HG03039 (cell line): ENCODE data around the gene OSBPL3.
"Not testable (repeated sequence)": the region's sequence is repeated elsewhere in the genome, so short reads cannot be mapped to it uniquely, and the experiment has no call there.

Experiments
- ATAC-seq: cut with Tn5 transposase; IDR thresholded peaks from one replicate; pipeline ENCODE4 v1.9.1; 2021; ENCODE audit warnings: mild to moderate bottlenecking, moderate library complexity; ENCODE audit not compliant: unreplicated experiment

The OSBPL3 gene

GRCh38 chr7:24922099-24922773, 57.7 kb downstream of the OSBPL3 start:
- ATAC-seq = no peak

- no peak for ATAC-seq
These were observed 58.7 kb downstream of the OSBPL3 start for GRCh38 chr7:24921362-24921679.

DNA sequence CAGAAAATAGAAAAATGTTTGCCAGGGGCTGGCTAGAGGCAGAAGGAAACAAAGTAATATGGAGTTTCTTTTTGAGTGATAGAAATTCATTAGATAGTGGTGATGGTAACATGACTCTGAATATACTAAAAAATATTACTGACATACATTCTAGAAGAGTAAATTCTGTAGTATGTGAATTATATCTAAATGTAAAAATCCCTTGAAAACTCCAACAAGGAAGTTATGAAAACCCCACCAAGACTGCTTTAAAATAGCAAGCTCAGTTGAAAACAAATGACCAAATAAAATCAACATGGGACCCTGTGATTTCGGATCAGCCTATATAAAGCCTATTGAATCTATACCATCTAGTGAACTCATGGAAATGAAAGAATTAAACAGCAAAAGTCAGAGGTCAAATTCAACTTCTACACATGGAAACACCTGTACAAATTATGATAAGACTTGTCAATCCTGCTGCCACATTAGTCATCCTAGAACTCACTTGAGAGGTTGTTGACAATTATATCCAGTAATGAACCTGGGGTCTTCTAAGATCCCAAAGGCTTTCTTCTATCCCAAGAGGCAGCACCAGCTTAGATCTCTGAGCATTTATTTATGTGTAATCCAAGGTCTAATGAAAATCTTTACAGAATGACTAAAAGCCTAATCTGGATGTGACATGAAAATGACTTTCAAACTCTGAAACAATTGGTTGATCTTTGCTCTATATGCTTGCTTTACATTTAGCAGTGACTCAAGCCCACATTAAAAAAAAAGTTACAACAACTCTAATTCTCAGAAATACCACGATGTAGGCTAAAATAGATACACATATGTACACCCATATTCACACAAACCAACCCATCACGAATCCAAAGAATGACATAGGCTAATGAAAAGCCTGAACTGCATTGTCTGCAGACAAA, 59.3 kb downstream of the OSBPL3 start:
- ATAC-seq = no peak

DNA sequence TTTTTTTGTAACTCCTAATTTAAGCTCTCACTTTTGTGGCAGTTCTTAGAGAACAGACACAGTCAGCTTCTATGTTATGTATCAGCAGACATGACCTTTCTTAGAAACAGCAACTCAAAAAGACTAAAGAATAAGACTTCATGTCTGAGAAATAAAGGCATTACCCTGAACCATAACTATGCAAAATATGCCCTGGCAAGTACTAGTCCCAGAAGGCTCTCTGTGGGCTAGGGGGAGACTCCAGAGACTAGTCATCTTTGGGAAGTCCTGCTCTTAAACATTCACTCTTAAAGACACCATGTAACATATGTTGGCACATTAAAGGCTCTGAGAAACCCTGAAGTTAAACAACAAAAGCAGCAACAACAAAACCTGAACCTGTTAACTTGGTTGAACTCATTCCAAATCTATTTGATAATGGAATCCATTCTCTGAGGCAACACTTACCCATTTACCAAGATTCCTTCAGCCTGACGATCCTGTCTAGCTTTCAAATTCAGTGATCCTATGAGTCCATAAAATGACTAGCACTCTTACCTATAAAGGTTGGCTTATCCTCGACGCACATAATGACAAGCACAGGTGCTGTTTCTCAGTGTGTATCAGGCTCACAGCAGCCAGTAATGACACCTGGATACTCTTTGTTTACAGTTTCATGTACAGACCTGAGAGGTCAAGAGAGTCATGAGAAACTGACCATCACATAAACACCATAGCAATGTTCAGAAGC, 62.3 kb downstream of the OSBPL3 start:
- ATAC-seq = peak; percentile 40

- ATAC-seq = no peak
These were observed 63.4 kb downstream of the OSBPL3 start for GRCh38 chr7:24916463-24917040.

- ATAC-seq = no peak
These were observed 65.5 kb downstream of the OSBPL3 start for GRCh38 chr7:24914465-24914859.

DNA sequence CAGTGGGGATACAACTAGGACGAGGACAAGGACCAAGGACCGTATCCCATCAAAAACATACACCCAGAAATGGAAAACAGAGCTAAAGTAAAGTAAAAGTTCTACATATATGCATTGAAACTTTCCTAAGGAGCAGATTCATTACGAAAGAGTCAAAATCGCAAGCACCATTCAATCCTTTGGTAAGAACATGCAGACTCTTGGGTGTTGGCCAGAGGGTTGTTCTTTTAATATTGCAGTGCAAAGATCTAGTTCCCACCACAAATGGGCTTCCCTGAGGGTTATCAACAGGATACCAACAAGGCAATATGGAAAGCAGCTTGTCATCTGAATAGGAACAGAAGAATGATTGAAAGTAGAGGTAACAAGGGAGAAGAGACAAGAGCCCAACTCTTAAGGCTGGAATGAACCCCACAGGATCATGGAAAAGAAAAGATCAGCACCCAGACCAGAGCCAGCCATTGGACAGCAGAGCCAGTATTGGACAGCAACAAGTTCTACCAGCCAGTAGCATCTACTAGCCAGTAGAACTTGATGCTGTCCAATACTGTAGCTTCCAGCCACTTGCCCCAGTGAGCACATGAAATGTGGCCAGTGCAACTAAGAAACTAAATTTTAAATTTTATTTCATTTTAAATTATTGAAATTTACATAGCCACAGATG, 66.0 kb downstream of the OSBPL3 start:
- ATAC-seq = no peak

DNA sequence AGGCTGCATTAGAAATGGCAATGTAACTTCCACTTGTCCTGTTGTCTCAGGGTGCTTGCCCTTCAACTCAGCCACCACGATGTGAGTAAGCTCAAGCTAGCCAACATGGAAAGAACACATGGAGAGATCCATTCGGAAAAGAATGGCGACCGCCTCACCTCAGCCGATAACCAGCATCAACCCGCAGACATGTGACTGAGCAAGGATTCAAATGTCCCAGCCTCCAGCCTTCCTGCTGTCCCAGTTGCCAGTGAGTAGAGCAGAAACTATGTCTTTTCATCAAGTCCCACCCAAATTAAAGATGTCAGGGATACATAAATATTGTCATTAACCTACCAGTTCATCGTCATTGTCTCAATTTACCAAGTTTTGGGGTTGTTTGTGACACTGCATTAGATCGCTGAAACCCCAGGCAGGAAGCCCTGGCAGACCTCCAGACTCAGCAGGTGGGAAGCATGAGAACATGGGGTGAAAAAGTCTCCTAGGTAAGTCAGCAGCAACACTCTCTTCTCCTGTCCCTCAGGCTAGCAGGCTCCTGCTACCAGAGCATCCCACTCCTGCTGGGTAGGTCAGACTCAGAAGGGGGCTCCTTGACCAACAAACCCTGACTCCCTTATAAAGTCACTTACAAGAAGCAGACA, 67.0 kb downstream of the OSBPL3 start:
- no peak for ATAC-seq

DNA sequence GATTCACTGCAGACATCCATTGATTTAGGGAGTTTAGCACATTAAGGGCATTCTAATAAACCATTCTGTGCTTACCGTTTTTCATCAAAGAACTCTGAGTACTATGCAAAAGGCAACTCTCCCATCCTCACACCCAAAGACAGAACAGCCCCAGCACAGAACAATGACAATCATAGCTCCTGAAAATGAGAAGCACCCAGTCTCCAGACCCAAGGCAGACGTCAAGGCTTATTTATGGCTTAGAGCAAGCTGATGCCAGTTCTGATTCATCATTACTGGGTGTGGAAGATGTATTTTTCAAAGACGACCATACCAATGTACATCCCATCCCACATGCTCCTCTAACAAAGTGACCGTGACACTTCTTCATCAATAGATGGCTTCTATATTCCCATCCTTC, 67.6 kb downstream of the OSBPL3 start:
- ATAC-seq = no peak

DNA sequence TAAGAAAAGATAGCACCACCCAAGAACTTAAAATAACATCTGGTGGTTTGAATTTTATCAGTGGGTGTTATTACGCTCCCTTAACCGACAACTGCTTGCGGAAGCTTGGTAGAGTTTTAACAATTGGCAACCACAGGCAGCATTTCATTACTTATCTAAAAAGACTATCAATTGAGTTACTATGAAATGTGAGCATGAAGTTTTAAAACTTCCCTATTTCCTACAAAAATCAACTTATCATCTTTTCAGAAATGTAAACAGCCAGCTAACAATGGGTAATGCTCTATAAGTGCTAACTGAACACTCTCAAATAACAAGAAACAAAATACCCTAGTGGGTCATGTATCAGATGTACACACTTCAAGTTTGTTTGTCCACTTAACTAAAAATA, 68.8 kb downstream of the OSBPL3 start:
- ATAC-seq = no peak

DNA sequence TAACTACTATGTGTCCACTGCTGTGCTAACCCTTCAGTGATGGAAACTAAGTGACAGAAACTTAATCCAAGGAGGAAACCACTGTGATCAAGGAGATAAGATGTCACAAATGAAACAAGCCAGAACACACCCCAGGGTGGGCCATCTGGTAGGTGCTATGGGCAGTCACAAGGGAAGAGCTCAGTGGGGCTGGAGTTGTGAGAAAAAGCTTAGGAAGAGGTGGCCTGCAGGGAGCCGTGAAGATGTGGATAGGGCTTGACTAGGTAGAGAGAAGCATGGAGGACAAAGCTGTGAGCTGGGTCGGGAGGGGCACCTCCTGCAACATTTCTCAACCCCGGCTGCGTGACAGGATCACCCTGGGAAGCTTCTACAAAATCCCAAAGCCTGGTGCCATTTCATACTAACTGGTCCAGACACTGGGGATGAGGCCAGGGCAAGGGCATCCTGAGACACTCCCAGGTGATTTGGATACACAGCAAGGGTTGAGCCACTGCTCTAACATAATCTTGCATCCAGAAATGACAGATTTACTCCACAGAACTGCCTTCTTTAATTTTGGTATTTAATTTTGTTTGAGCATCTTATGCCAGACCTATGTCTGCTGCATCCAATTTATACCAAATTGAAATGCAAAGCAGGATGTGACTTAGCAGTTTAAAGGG, 69.3 kb downstream of the OSBPL3 start:
- no peak for ATAC-seq

DNA sequence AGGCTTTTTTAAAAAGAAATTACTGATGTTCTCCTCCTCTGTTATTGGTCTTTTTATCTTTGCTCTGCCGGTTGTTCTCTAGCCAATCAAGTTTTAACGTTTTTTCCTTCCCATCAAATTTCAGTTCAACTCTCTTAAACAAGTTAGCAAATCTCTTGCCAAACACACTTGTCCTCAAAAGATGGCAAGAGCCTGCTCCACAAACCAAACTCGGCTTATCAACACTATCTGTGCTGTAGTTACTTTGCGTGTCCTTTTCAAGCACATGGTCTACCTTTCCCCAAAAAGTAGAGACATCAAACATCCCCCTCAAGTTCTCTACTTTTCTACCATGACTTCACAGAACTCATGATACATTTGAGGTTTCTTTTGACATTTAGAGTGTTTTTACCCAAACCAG, 71.3 kb downstream of the OSBPL3 start:
- no peak for ATAC-seq

DNA sequence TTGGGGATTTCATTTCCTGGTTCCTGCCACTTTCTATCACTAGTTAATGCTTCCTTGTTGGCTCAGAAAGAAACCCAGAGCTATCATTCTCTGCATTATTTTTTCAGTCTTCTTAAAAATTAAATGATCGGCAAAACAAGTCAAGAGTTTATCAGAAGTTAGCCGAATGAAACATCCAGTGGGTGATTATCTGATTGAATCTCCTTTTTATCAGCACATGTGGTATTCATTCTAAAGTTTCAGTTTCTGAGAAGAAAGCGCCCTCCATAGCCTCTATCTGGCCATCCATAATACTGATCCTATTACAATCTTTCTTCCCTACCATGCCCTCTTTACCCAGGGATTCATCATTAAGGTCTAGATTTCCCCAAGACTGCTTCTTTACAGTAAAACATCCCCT, 71.8 kb downstream of the OSBPL3 start:
- ATAC-seq = no peak

GRCh38 chr7:24907311-24907886, 72.6 kb downstream of the OSBPL3 start:
- peak; percentile 65 for ATAC-seq

DNA sequence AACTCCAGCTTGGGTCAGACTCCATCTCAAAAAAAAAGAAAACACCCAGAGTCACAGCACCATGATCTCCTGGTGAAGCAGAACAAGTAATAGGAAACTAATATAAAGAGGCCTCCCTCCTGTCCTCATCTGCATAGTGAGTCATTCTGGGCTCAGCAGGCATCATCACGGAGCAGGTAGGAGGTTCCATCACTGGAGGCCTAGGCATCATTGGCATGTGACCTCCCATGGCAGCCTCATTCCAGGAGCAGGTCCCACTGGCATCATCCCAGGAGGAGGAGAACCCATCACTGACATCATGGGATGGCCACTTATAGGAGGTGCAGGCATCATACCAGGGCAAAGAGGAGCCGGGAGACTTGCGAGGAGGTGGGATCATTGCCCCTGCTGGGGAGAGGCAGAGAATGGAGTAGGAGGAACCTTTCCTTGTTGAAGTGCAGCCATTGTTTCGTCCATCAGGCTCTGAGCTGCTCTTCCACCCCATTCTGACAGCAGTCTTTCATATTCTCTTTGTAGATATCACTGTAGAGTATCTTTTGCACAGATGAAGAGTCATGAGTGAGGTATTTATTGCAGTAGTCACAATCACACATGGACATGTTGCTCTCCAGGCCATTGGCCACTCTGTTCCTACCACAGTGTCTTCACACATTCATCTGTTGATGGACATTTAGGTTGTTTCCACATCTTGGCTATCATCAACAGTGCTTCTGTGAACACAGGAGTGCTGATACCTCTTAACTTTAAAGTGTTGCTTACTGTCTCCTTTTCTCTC, 73.8 kb downstream of the OSBPL3 start:
- ATAC-seq = no peak

- ATAC-seq = not testable (repeated sequence)
These were observed 76.0 kb downstream of the OSBPL3 start for GRCh38 chr7:24903992-24904391.

DNA sequence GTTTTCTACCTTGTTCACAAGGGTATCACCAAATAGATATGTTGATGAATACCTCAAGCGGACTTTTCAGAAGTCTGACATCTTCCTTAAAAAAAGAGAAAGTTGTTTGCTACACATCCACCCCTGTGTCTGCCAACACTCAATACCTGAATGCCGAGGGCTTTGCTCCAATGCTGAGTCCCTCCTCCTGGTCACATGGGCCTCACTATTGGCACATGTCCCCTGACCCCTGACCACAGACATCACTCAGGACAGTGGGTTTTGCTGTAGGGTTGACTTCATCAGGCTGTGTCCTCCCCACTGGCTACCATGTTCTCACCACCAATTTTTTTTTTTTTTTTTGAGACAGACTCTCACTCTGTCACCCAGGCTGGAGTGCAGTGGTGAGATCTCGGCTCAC, 76.4 kb downstream of the OSBPL3 start:
- no peak for ATAC-seq

DNA sequence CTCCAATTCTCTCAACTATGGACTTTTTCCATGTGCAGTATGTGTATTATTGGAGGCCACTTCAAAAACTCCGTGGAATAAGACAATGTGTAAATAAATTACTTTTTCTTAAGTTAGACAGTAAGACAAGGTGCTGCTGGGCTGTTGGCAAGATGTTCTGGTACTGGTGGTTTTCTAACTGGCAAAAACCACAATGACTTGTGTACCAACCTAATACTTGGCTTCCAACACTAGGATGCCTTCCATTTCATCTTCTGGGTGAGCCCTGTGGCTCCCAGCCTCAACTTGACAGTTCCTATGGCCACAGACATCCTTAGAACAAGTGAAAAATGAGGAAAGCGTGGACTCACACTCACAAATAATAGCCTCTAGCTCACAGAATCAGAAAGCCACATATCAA, 77.0 kb downstream of the OSBPL3 start:
- ATAC-seq = no peak

GRCh38 chr7:24902276-24902675, 77.7 kb downstream of the OSBPL3 start:
- ATAC-seq = no peak
